Right lobe of liver (tissue), 4 donors: ENCODE measurements around the gene DUOX2.

Source experiments
- CTCF ChIP-seq, 4 donors: fragments of 200-600 bp in 3 of 4; fragments of 450-650 bp in 1 of 4; IDR thresholded peaks; one replicate each; pipeline versions ENCODE4 v1.5.1 to v1.8.0; 2016 to 2022; ENCODE audit warnings: antibody characterized with exemption in 4 of 4, mild to moderate bottlenecking in 2 of 4
- POLR2A ChIP-seq: fragments of 450-650 bp; IDR thresholded peaks from one replicate; pipeline ENCODE4 v1.6.1; 2017; ENCODE audit warnings: antibody characterized with exemption, mild to moderate bottlenecking
- donor health status: DM: no; HTN: no; CAD: no.
- donor health status: DM: no; HTN: no; CAD: no.
- donor health status: DM: no; HTN: yes; CAD: no.

- no peak for TF ChIP-seq CTCF (IDR thresholded peaks at IDR 0.05)
- no peak for TF ChIP-seq POLR2A
Measured at GRCh38 chr15:45094358-45094730, 19.6 kb downstream of the DUOX2 start.
